HuH-7.5 (cell line): Measurements from ENCODE around the gene ZNF587B.
"Not testable (repeated sequence)": the region's sequence is repeated elsewhere in the genome, so short reads cannot be mapped to it uniquely, and the experiment has no call there.

ENCODE experiments used
- DNase-seq: peaks from one replicate; pipeline ENCODE4 v3.0.0; 2011; ENCODE audit warnings: low spot score

The ZNF587B gene

DNA sequence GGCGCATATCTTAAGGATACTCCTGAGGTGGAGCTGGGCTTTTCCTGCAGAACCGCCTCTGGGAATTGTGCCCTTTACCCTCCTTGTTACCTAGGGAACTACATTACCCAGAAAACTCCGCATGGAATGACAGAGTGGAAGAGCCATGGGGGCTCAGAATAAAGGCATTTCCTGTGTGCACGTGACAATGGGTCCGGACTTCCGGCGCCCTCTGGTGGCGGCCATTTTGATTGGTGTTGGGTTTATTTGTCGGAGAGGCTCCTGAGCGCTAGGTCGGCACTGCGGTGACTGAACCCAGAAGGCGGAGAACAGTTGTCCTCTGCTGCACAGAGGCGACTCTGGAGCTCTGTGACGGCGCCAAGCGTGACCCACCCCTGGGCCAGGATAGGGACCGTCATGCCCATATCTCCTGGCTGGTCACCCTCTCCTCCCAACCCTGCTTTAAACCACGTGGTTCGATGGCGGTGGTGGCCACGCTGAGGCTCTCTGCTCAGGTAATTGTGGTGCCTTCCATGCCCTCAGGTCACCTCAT is at the start of gene ZNF587B:
ZNF587B (plus strand) TSS at position 229 of the 532 bp plus-strand sequence; CDS start at position 459, 230 bp downstream.
- DNase-seq: no peak

DNA sequence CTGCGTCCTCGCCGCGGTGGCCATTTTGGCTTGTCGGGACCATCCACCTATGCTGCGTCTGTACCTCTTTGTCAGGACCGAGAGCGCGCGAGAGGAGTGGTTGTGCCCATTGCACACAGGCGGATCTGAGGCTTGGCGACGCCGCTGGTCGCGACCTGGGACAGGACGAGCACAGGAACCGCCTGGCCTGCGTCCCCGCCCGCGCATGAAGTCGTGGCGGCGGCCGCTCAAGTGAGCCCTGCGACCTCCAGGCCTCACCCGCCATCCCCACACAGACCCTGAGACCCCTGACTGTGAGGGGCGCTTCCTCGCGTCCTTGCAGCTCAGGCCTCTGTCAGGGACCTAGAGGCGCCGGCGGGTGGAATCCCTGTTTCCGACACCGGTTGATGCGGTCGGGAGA is 43.8 kb upstream of the ZNF587B start:
- DNase-seq: no peak

- DNase-seq: no peak
Observed at GRCh38 chr19:57786906-57787305, 43.2 kb upstream of the ZNF587B start.

GRCh38 chr19:57788114-57788692 is 41.9 kb upstream of the ZNF587B start:
- no peak for DNase-seq

DNA sequence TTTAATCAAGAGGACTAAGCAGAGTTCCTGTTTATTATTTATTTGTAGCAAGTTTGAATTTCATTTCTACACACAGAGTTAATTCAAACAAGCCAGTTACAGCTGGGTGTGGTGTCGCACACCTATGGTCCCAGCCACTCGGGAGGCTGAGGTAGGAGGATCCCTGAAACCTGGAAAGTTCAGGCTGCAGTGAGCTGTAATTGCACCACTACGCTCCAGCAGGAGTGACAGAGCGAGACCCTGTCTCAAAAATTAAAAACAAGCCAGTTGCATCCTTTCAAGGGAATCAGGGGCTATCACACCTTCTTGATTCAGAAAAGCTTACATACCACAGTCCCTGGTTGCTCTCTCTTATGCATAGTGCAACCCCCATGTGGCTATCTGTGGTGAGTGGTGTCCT is 40.8 kb upstream of the ZNF587B start:
- no peak for DNase-seq

DNA sequence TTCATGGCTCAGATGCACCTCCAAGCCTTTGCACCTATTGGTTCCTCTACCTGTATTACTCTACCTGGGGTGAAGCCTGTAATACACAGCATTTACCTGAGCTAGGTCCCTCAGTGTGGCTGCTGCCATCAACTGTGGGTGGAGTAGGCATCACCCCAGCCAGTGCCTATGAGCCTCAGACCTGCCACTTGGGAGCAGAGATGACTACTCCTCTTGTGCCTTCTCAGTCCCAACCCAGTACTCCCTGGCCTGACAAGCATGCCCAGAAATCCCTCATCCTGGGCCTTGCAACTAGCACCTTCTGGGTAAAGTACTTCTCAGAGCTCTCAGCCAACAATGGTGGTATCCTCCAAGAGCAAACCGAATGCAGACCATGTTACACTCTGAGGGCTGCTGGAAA is 33.5 kb upstream of the ZNF587B start:
- not testable (repeated sequence) for DNase-seq

DNA sequence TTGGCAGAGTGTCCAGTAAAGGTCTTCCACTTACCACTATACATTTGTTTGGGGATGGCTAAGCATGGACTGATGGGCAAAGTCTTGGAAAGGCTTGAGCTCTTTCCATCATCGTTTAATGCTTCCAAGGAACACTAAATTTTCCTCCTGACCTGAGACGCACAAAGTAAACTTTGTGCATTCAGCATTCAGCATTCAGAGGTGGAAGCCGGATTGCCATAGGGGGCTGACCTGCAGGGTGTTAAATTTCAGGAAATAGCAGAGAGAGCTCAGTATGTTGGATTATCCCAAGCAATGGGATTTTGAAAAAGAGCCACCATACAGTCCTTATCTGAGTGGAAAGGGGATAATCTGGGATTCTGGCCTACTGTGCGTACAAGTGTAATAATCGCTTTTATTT is 29.4 kb upstream of the ZNF587B start:
- no peak for DNase-seq

DNA sequence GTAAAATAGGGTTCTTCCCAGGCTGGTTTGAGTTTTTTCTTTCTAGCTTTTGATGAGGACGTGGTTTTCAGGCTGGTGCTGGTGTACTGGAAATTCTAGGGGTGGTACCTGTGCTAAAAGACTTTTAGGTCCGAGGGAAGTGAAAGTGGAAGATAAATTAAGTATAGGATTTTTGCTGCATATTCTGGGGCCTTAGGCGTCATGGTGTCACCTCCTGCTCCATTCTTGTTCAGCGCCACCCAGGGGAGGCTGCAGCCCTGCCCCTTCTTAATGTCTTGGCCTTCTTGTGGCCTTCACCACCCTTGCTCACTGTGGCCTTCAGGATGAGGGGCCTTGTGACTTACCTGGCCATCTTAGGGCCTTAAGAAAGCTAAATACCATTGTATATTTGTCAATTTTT is 27.8 kb upstream of the ZNF587B start:
- DNase-seq: no peak

GRCh38 chr19:57803265-57803593 is 26.9 kb upstream of the ZNF587B start:
- no peak for DNase-seq

GRCh38 chr19:57803594-57804325 is 26.3 kb upstream of the ZNF587B start:
- DNase-seq: no peak

- DNase-seq: no peak
Observed at GRCh38 chr19:57807541-57807940, 22.6 kb upstream of the ZNF587B start.

- not testable (repeated sequence) for DNase-seq
Observed at GRCh38 chr19:57810410-57811295, 19.4 kb upstream of the ZNF587B start.

DNA sequence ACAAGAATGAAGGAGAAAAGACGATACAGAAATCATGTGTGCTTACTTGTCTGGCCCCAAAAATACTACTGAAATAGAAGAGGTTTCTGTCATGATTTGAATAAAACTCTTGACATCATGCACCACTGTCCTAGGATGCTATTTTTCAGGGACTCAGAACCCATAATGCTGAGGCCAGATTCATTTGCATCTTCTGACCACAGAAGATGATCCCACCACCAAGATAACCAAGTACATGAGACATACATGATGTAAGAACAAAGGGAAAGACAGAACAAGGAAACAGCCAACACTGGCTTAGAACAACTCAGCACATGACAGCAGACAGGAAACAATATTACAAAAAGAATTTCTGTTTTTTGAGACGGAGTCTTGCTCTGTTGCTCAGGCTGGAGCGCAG is 17.9 kb upstream of the ZNF587B start:
- DNase-seq: no peak

GRCh38 chr19:57812975-57813820 is 16.9 kb upstream of the ZNF587B start:
- not testable (repeated sequence) for DNase-seq

- no peak for DNase-seq
Observed at GRCh38 chr19:57813919-57814504, 16.1 kb upstream of the ZNF587B start.

GRCh38 chr19:57814505-57815246 is 15.4 kb upstream of the ZNF587B start, which contains the start of gene ZNF552:
ZNF552 (minus strand) TSS chr19:57814913; CDS start chr19:57814743, 170 bp downstream.
- peak; percentile 84 for DNase-seq

DNA sequence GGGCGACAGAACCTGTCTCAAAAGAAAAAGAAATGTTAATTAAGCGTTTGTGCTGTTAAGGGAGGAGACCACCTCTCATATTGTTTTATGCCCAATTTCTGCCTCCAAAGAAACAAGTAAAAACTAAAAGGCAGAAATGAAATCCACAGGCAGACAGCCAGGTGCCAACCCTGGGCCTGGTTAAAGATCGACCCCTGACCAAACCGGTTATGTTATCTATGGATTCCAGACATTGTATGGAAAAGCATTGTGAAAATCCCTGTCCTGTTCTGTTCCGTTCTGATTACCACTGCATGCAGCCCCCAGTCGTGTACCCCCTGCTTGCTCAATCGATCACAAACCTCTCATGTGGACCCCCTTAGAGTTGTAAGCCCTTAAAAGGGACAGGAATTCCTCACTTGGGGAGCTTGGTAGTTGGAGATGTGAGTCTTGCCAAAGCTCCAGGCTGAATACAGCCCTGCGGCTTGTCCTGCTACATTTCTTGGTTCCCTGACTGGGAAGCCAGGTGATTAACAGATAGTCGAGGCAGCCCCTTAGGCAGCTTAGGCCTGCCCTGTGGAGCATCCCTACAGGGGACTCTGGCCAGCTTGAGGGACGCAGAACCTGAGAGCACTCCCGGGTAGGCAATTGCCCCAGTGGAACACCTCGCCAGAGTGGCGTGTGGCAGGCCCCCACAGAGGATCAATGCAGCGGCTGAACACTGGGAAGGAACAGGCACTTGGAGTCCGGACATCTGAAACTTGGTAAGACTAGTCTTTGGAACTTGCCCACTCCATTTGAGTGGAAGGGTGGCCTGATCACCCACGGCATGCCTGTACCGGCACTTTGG is 14.6 kb upstream of the ZNF587B start:
- no peak for DNase-seq

GRCh38 chr19:57816652-57817051 is 13.4 kb upstream of the ZNF587B start:
- no peak for DNase-seq

DNA sequence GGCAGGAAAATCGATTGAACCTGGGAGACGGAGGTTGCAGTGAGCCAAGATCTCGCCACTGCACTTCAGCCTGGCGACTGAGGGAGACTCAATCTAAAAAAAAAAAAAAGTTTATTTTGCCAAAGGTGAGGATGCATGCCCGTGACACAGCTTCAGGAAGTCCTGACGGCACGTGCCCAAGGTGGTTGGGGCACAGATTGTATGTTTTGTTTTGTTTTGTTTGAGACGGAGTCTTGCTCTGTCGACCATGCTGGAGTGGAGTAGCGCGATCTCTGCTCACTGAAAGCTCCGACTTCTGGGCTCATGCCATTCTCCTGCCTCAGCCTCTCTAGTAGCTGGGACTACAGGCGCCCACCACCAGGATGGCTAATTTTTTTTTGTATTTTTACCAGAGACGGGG is 12.1 kb upstream of the ZNF587B start:
- DNase-seq: no peak

GRCh38 chr19:57818378-57818777 is 11.7 kb upstream of the ZNF587B start:
- no peak for DNase-seq
